Lower lobe of right lung (tissue), 2 donors: Measurements from ENCODE around the gene VANGL2. TPM values are rescaled to one million over a fixed set of nuclear protein-coding genes. Genes with fewer than 3 reads are reported as not detected.

Experiments
- ATAC-seq, 2 donors: fragments of 200-7000 bp; cut with Tn5 transposase; one replicate each; pipeline ENCODE4 v1.9.1; 2020 to 2022; ENCODE audit warnings: mild to moderate bottlenecking in 2 of 2, moderate library complexity in 2 of 2
- DNase-seq: peaks from one replicate; pipeline ENCODE4 v3.0.0-alpha.2; 2020
- H3K27ac ChIP-seq: fragments of 200-600 bp; one replicate; pipeline ENCODE4 v1.8.0; 2022
- H3K27me3 ChIP-seq: fragments of 200-600 bp; one replicate; pipeline ENCODE4 v1.8.0; 2022; ENCODE audit warnings: low read depth
- H3K36me3 ChIP-seq: fragments of 200-600 bp; one replicate; pipeline ENCODE4 v1.8.0; 2022; ENCODE audit warnings: mild to moderate bottlenecking
- H3K4me1 ChIP-seq: fragments of 200-600 bp; one replicate; pipeline ENCODE4 v1.8.0; 2022
- H3K4me3 ChIP-seq: fragments of 200-600 bp; one replicate; pipeline ENCODE4 v1.8.0; 2022; ENCODE audit warnings: mild to moderate bottlenecking
- H3K9me3 ChIP-seq: fragments of 200-600 bp; one replicate; pipeline ENCODE4 v1.8.0; 2022
- CTCF ChIP-seq: fragments of 200-600 bp; IDR thresholded peaks from one replicate; pipeline ENCODE4 v1.8.0; 2022; ENCODE audit warnings: antibody characterized with exemption, mild to moderate bottlenecking
- intact Hi-C: fragments of 100-400 bp; cut with DNase I; formaldehyde crosslinking; loops from one replicate; pipeline ENCODE4 v1.11.0; 2022
- total RNA-seq: library from RNA; stranded (reverse); fragmentation: NEBNext Ultra II Directional; extraction: Animal tissue kit (Norgen Biotek cat#: 25700); gene quantifications from one replicate; pipeline ENCODE4 v1.2.1, GENCODE V29; 2021
- donor health status: DM: no; HTN: yes; CAD: no; lungs with severe emphysema.

Gene VANGL2
- total RNA-seq, 1 donor from 2014 or later = 7.5 TPM

GRCh38 chr1:160449494-160449893, 49.1 kb downstream of the VANGL2 start:
- no peak for TF ChIP-seq CTCF
- ATAC-seq = no peak

GRCh38 chr1:160451119-160451858, 50.9 kb downstream of the VANGL2 start:
- Histone ChIP-seq H3K4me3 (no peak overlapping the region), H3K9me3 (no peaks in the 10 kb centered on the region), H3K27me3 (no peaks in the 10 kb centered on the region), H3K27ac (no peak overlapping the region), H3K4me1 (no peaks in the 10 kb centered on the region), H3K36me3 (no peaks in the 10 kb centered on the region)
- TF ChIP-seq CTCF = no peak
- ATAC-seq (no peak), DNase-seq (no peak)
- intact Hi-C loops = no loop called here

More at GRCh38 chr1:160449494-160449893, 49.1 kb downstream of the VANGL2 start:
- intact Hi-C loops = no loop called here
- Histone ChIP-seq H3K27me3 (no peaks in the 10 kb centered on the region), H3K9me3 (no peaks in the 10 kb centered on the region), H3K36me3 (no peaks in the 10 kb centered on the region), H3K4me1 (no peaks in the 10 kb centered on the region), H3K27ac (no peak overlapping the region), H3K4me3 (no peak overlapping the region)
- DNase-seq = no peak

- no peak overlapping the region for H3K4me3 ChIP-seq
- no peaks in the 10 kb centered on the region for H3K4me1 ChIP-seq
- DNase-seq (no peak), ATAC-seq (no peak)
- H3K9me3 ChIP-seq = no peaks in the 10 kb centered on the region
- no peak overlapping the region for H3K27ac ChIP-seq
- intact Hi-C loops = no loop called here
- H3K36me3 ChIP-seq = no peaks in the 10 kb centered on the region
- H3K27me3 ChIP-seq = no peaks in the 10 kb centered on the region
- TF ChIP-seq CTCF = no peak
Observed at GRCh38 chr1:160451859-160452232, 51.5 kb downstream of the VANGL2 start.

GRCh38 chr1:160453443-160453842, 53.1 kb downstream of the VANGL2 start:
- Histone ChIP-seq H3K27me3 (no peaks in the 10 kb centered on the region), H3K36me3 (no peaks in the 10 kb centered on the region), H3K4me1 (no peaks in the 10 kb centered on the region), H3K4me3 (no peak overlapping the region), H3K9me3 (no peaks in the 10 kb centered on the region), H3K27ac (no peak overlapping the region)
- no peak for TF ChIP-seq CTCF
- ATAC-seq (no peak), DNase-seq (no peak)
- intact Hi-C loops = no loop called here

GRCh38 chr1:160454371-160455152, 54.2 kb downstream of the VANGL2 start:
- no peaks in the 10 kb centered on the region for H3K36me3 ChIP-seq
- no peak for TF ChIP-seq CTCF
- no peaks in the 10 kb centered on the region for H3K27me3 ChIP-seq
- DNase-seq (no peak), ATAC-seq (no peak)
- no peak overlapping the region for H3K27ac ChIP-seq
- H3K4me3 ChIP-seq = no peak overlapping the region
- no peaks in the 10 kb centered on the region for H3K9me3 ChIP-seq
- intact Hi-C loops = no loop called here
- no peaks in the 10 kb centered on the region for H3K4me1 ChIP-seq
